RPMI7951 (cell line): ENCODE results near the gene CSMD2. TPM values are rescaled to one million over a fixed set of nuclear protein-coding genes. Genes with fewer than 3 reads are reported as not detected.

ENCODE experiments used
- DNase-seq: peaks from one replicate; pipeline ENCODE4 v3.0.0-alpha.2; 2012; ENCODE audit warnings: low read depth
- total RNA-seq: library from RNA; depleted of rRNA; stranded (reverse); fragments of >200 nt; shearing (Covaris generic); gene quantifications from 2 replicates; pipeline ENCODE4 v1.2.3, GENCODE V29; 2014

Gene CSMD2
- total RNA-seq, 1 experiment from 2014 or later, result 1.1 TPM

DNA sequence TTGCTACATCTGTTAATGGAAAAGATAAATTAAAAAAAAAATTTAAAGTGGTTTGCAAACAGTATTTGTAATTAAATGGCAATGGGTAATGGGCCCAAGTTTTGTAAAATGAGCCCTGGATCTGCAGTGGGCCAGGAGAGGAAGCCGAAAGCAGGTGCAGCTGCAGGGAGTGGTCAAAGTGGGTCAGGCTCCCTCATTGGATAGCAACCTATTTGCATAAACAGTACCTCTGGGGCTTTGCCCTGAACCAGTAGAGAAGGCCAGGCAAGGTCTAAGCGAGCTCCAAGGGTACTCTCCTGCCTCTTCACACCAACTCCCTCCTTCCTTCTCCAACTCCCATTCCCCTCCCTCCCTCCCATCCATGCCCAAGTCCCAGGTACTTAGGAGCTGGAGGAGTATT is 162.2 kb downstream of the CSMD2 start:
- no peak for DNase-seq

DNA sequence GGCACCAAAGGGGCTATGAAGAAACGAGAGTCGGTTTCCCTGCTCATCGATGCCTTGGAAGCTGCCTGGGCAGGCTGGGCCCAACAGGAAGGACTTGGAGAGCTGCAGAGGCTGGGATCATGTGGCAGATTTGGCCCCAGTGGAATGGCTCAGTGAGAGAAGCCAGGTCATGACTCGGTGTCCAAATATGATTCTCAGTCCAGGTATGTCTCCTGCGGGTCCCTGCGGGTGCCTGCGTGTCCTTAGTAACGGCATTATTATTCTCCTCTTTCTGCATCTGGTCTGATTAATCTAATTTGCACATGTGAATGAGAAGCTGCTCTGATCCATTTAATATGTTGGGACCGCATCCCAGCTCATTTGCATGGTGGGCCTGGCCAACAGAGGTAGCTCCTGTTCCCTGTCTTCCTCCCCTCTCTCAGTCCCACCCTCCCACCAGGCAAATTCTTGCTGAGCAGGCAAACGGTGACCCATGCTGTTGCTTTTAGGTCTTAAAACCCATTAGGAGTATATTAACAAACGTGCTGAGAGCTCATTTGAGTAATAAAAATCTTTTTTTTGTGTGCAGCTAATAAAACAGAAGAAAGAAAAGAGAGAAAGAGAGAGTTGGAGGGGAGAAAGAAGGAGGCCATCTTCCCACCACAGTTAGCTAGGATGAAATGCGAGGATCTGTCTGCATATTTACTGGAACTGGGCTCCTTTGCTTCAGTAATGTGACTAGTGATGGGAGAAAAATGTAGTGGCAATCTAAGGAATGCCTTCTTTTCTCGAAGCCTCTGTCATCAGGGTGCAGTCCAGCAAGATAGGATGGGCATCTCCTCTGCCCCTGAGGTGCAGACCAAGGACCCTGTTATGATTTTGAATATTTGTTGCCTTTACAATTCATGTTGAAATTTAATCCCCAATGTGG is 167.6 kb downstream of the CSMD2 start:
- DNase-seq, result no peak

DNA sequence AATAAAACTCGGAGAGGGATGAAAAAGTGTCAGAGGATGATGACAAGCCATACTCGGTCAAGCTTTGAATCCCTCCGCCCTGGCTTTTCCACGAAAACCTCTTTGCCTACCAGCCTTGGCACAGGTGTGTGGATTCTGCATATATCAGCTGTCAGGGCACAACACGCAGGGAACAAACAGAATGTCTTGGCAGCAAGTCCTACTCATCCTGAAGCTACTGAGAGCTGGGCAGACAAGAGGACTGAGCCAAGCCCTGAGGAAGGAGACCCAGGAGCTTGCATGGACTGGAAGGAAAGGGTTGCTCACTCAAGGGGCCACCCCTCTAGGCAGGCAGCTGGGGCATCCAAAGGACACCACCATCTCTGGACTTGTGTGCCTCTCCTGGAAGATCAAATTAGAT is 168.7 kb downstream of the CSMD2 start:
- no peak for DNase-seq

DNA sequence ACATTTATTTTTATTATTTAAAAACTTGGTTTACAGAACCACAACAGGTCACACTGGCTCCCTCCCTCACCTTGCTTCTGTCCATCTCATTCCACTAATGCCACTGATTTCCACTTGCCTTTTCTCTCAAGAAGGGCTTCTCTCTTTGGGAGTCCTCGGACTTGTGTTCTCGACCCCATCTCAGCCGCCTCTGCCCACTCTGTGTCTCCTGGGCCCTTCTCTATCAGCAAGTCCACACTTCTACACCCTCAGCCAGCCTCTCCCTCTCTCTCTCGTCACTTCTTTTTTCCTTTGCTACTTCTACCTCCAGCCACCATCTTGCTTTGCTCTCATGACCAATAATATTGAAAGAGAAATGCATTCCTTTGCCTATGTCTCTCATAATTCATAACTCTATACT is 171.7 kb downstream of the CSMD2 start:
- DNase-seq, result no peak

DNA sequence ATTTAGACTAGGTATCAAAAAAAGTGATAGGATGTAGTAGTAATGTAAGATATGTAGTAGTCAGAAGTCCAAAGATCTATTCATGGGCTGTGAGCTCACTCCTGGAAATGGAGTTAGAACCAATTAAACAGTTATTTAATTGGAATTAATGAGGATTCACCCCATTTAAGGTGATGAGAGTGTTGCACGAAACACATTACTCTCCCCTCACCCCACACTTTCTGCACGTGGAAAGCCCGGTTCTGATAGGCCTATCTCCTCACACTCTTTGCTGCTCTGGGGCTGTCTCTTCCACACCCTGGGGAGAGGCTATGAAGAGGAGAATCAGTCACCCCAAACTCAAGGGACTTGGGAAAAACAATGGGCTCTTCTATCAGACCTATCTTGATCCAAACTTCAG is 174.7 kb downstream of the CSMD2 start:
- DNase-seq, result no peak

DNA sequence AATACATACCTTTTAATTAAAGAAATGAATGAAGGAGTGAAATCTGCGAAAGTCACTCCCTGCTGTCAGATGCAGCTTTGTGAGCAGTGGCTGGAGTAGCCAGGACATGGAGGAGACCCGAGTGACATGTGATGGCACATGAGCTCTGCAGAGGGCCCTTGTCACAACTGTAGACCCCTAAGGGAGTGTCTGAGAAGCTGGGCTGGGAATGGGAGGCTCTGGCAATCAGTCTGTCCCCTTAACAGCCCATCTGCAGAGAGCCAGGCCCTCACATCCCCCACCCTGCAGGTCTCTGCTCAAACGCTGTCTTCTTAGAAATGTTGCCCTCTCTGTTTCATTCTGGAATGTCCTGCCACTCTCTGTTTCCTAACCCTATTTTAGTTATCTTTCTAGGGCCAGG is 176.9 kb downstream of the CSMD2 start:
- no peak for DNase-seq

DNA sequence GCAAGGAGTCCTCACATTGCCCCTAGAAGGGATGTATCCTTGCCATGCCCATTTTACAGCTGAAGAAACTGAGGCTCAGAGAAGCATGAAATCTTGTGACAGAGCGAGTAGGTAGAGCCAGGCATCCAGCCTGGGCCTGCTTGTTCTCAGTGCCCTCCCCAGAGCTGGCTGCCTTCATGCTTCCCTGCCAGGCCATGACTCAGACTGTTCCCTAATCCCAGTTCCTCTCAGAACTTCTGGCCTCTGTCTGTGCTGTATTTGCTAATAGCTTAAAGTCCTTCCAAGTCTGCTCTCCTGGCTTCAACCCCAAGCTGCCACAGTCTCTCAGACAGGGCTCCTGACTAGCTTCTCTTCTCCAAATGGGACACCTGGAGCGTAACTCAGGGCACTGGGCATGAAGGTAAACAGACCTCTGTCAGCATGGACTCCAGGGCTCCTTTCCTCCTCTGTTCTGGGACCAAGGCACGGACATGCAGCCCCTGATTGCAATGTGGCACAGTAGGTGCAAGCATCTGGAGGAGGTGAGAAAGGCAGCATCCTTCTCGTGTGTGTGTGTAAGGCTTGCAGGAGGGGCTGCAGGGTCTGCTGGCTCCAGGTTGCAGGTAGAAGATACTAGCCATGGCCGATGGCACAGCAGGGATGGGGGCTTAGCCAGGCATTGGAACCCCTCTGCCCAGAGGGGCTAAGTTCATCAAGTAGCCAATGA is 178.5 kb downstream of the CSMD2 start:
- peak; percentile 81 for DNase-seq

DNA sequence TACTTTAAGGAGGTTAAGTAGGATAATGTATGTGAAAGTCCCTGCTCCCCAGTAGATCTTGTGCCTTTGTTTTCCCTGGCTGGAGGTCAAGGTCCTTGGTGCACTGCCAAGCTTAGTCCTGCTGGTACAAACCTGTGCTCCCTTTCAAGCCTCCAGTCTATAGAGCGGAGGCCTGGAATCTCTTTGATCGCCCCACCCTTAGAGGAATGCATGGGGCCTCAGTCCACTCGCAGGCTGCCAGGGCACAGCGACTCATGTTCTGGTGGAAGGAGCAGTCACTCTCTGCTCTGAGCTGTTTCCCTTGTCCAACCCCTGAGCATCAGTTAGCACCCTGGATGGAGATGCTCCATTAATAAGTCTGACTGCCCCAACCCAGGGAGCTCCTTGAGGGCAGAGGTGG is 179.4 kb downstream of the CSMD2 start:
- DNase-seq, result peak; percentile 72

DNA sequence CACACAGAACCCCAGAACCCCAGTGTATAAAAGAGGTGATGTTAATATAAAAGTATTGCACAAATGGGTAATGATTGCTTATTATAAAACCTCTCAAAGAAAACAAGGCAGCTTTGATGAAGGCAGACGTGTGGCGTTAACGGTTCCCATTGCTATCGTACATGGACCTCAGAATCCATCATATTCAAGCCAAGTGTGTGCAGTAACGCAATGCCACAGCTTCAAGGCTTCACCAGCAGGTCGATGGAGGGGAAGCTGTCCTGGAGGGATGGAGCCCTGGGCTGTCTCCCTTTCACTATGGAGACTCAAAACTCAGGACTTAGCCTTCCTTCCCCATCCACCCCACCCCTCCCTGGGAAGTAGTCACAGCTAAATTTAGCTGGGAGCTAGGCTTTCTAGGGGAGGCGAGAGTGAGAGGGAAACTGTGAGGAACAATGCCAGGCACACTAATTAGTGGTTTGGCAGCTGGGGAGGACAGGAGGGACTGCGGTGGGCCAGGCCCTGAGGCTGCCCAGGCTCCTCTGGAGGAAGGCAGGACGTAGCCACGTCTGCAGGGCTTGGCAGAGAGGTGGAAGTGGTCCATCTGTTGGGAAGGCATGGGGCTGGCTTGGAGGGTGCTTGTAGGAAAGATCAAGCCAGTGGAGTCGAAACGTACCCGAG is 180.0 kb downstream of the CSMD2 start:
- DNase-seq, result peak; percentile 94

DNA sequence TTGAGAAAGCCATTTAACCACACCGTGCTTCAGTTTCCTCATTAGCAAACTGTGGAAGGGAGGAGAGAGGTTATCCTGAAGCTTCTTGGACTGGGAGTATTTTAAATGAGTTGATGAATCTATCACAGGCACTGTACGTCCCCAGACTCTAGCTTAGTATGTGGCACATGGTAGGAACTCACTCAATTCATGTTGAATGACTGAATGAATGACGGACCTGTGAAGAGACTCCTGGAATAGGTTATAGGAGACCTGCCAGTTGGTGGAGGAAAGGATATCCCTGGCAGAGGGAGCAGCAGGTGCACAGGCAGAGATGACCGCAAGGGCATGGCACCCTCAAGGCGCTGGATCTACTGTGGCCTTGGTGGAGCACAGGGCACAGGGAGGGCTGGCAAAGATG is 182.6 kb downstream of the CSMD2 start:
- no peak for DNase-seq

DNA sequence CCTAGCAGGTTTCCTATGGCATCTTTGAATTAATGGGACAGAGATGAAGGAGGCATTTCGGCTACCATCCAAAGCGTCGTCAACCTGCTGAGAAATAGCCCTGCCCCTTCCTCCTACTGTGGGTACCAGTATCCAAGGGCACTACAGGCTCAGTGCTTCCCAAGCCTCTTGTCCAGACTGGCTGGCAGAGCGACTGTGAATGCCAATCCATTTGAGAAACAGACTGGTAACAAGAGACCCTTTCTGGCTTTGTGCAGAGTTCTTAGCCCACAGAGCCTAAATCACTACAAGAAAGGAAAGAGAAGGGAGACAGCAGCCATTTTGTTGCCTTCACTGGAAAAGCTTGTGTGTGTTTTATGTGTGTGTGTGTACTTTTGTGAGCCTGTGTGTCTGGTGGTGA is 185.7 kb downstream of the CSMD2 start:
- DNase-seq, result no peak

DNA sequence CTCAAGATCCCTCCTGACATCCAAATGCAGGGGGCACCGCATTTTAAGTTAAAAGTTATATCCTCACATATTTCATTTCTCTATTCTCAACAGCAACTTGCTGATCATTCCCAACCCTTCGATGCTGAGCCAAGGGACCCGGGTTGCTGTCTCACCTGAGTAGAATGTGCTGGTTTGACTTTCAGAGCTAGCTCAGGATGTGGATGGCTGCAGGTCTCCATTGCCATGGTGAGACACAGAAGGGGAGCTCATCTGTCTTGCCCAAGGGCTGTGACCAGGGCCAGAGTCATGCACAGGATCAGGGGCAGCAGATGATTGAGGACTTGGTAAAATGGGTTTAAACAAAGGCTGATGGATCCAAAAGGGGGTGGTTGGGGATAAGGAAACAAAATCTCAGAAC is 189.1 kb downstream of the CSMD2 start:
- no peak for DNase-seq

DNA sequence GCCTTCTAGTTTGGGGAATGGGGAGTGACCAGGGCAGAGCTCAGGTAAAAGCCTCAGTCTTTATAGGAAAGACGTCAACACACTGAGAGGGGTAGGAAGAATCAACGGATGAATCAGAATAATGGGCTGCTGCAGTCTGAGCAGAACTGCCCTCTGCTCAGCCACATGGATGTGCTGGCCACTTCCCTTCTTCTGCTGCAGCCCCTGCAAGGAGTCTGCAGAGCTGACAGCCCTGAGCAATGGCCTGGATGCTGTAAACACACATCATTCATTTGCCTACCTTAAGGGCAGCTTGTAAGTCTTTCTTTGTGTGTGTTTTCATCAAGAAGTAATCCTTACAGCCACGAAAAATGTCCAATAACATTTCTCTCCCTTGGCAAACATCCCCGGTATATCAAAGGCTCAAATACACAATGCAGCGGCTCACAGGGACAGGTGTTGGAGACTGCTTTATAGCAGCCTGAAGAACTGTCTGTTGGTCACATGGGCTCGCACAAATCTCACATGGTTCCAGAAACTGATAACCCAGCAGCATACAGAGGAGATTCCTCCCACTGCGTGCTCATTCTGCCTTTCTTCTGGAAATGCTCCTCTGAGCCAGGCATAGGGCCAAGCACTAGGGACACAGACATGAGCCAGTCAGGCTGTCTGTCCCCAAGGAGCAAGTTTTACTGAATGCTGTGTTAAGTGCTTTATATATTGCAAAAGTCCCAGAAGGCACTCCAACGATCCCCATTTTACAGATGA is 191.1 kb downstream of the CSMD2 start:
- DNase-seq, result no peak

DNA sequence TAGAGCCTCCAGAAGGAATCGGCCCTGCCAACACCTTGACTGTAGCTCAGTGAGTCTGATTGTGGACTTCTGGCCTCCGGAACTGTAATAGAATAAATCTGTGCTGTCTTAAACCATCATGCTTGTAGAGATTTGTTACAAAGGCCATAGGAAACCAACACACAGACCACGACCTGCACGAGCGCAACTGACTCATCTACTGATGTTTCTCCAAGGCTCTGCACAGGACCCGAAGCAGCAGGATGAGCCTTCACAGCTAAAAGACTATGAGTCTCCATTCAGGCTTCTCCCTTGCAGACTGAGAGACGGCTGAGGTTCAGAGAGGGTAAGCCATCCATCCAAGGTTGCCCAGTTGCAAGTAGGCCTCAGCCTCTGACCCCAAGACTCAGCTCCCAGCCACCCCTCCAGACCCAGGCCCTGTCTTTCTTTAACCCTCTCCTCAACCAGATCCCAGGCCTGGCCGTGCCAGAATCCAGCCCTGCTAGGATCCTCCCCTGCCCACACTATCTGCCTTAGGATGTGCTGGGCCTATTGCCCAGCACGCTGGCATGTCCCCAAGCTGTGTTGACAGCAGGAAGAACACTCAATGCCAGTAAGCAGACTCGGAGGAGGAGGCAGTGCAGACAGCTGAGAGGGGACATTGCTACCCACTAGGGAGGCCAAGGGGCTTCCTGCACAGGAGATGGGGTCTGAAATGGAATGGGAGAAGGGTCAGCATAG is 192.2 kb downstream of the CSMD2 start:
- peak; percentile 63 for DNase-seq

DNA sequence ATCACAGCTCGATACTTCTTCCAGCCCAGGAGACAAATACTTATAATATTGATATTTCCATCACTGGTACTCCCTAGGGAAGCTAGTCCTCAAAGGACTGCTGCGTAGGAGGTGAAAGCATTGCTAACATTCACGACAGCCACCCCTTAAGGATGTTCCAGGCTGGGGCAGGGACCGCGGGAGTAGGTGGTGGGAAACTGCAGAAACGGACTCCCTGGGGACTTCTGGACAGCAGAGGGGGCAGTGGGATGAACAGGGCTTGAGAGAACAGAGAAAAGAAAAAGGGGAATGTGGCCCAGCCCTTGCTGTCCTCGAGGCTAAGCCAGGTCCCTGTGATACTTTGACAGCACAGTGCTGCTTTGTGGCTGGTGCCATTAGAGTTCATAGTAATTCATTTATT is 193.1 kb downstream of the CSMD2 start:
- DNase-seq, result no peak

DNA sequence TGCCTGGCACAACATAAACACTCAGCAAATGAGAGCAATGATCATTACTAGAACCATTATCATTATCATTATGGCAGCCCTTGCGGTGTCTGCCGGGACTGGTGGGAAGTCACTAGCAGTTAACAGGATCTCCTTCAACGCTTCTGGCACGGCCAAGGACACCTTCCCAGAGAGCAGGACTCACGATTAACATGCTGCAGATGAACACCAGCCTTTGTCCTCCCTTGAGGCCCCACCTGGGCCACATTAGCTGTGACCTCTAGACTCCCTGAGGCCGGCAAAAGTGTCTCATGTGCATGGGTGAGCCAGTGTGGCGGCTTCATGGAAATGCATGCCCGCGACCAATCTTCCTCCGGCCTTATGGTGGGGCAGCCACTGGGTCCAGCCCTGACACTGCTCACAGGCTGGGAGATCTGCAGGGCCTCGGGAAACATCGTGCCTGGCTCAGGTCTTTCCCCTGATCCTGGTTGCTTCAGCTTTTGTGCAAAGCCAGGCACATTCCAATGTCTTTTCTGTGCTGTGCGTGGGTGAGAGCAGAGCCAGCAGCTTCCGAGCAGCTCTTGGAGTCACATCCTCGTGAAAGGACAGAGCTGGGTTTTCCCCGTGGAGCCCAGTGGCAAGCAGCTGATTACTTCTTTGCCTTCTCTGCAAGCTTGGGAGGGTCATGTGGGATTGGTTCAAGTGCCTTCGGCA is 193.9 kb downstream of the CSMD2 start:
- DNase-seq, result peak; percentile 15

DNA sequence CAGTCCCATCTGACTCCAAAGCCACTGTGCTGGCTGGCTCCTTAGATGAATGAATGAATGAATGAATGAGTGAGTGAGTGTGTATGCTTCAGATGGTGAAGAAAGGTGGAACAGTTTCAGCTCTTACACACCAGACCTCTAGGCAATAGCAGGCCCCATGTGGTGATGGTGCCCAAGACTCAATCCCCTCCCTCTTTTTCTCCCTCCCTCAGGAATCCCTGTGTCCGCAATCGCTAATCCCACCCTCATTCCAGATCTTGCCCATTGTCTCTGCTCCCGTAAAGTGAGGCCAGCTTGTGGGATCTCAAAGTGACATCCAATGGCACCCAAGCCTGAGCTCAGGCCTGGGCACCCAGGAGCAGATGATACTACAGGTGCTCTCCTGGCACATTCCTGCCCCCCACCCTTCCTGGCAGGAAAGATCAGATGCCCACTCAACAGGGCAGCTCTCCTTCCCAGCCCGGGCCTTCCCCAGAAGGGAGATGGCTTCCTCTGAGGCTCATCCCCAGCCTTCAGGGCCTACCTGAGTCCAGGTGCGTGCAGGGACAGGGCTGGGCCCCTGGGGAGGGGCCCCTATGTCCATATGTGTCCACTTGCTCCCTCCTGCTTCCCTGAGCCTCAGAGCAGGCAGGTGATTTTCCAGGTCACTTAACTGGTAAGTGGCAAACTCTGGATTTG is 194.7 kb downstream of the CSMD2 start:
- no peak for DNase-seq

DNA sequence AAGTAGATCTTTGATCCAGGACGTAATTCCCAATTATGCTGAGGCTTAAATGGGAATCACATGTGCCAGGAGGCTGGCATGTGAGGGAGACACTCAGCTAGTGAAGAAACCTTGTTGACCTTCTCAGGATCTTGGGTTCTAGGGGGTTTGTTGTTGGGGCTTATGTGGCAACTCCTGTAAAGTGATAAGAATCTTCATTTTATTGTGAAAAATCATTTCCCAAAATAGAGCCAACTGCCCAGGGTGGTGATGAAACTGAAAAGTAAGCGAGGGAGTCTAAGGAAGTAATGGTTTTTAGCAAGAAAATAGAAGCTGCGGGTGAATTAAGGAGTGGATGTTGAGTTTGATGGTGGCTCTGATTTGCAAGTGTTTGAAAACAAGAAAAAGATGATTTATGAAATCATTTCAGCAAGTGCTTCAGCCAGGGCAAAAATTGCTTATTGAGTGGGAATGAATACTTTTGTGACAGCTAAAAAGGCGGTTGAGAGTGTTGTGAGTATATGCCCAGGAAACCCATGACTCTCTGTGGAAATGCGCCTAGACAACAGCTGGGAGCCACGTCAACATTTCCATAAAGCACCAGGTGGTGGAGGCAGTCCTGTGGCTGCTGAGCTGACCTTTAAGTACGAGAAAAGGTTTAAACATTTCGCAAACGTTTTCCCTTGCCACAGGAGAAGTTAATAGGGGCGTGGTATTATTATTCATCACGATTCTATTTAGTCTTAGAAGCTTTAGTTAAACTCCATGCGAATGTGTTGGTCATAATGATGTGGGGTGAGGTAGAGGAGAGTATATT is 198.5 kb downstream of the CSMD2 start:
- peak; percentile 58 for DNase-seq

DNA sequence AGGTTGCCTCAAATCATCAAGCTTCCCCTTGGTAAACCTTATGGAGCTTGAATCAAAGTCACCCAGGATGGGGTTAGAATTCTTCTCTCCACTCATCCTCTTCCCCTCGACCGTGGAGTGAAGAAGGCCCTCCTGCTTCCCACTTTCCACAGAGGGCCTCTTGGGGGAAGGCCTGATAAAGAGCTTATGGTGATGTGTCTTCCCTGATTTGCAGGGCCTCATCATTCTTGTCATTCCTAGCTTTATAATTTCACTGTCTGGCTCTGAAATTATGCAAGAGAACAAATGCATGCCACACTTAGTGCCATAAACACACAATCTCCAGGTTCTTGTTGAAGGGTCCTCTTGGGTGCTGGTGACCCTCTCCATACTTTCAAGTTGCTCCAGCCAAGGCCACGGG is 199.9 kb downstream of the CSMD2 start:
- no peak for DNase-seq
